Breast epithelium (tissue), 4 donors: ENCODE results near the gene NAV2. TPM values are rescaled to one million over a fixed set of nuclear protein-coding genes. Genes with fewer than 3 reads are reported as not detected.

Experiments used
- DNase-seq, 2 donors: peaks; one replicate each; pipeline ENCODE4 v3.0.0-alpha.2; 2019; ENCODE audit warnings: low spot score in 2 of 2
- H3K27ac ChIP-seq, 2 donors: fragments of 200-600 bp; sonication (generic) in 1 of 2; one replicate each; pipeline ENCODE4 v1.5.1; 2016 to 2019; ENCODE audit warnings: mild to moderate bottlenecking in 1 of 2
- H3K27me3 ChIP-seq, 2 donors: fragments of 200-600 bp; sonication (generic) in 1 of 2; one replicate each; pipeline versions ENCODE4 v1.5.1 to v1.6.0; 2017 to 2019; ENCODE audit warnings: control low read depth in 1 of 2, mild to moderate bottlenecking in 1 of 2
- H3K36me3 ChIP-seq: fragments of 200-600 bp; one replicate; pipeline ENCODE4 v1.5.1; 2019
- H3K4me1 ChIP-seq, 2 donors: fragments of 200-600 bp; sonication (generic); one replicate each; pipeline ENCODE4 v1.5.1; 2016 to 2019; ENCODE audit warnings: control low read depth in 1 of 2
- H3K4me3 ChIP-seq, 3 donors: fragments of 200-600 bp; sonication (generic); 1 replicate in 2 of 3; 2 replicates in 1 of 3; pipeline ENCODE4 v1.5.1; 2016 to 2019; ENCODE audit warnings: mild to moderate bottlenecking in 3 of 3, moderate library complexity in 2 of 3
- H3K9me3 ChIP-seq, 2 donors: fragments of 200-600 bp; sonication (generic) in 1 of 2; one replicate each; pipeline ENCODE4 v1.5.1; 2016 to 2019; ENCODE audit warnings: control low read depth in 1 of 2
- CTCF ChIP-seq, 3 donors: fragments of 450-650 bp; IDR thresholded peaks; one replicate each; pipeline ENCODE4 v1.5.1; 2016 to 2017; ENCODE audit warnings: antibody characterized with exemption in 3 of 3, mild to moderate bottlenecking in 3 of 3, moderate library complexity in 3 of 3
- POLR2A ChIP-seq: fragments of 450-650 bp; IDR thresholded peaks from one replicate; pipeline ENCODE4 v1.6.1; 2016; ENCODE audit warnings: antibody characterized with exemption, mild to moderate bottlenecking, moderate library complexity
- POLR2AphosphoS5 ChIP-seq, 3 donors: sonication (generic); formaldehyde crosslinking; IDR thresholded peaks; one replicate each; pipeline ENCODE4 v1.6.1; 2017; ENCODE audit warnings: antibody characterized with exemption in 3 of 3
- intact Hi-C: fragments of 100-400 bp; cut with DNase I; formaldehyde crosslinking; loops from one replicate; pipeline ENCODE4 v1.15.1; 2023; ENCODE audit warnings: low total_unique reads
- total RNA-seq, 3 donors: library from RNA; depleted of rRNA; stranded (reverse); fragments of >200 nt; gene quantifications; one replicate each; pipeline ENCODE4 v1.1.0, GENCODE V29; 2016

The NAV2 gene
- total RNA-seq, 3 donors from 2014 or later: 28.2 to 61.8 (median 31.4) TPM

DNA sequence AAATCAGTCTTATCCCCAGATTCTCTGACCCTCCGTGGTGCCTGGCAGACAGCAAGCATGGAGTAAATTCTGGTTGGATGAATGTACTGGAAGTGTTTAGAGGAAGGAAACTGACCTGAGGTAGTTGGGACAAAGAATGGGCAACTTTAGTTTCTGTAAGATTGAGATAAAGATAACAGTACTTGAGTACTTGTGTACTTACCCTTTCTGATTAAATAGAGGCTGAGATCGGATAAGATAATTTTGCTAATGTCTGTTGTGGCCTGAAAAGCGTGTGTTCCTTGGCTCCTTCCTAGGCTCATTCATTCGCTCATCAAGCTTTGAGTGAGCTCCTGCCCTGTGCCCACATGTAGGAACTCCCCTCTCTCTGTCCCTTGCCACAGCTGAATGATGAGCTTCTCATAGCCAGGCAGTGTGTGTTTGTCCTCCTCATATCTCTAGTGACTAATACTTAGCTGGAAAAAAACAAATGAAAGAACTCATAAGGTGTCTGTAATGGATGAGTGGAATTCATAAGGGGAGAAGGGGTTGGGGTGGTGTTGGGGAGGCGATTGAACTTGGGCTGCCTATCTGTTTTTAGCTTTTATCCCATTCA lies 329.5 kb downstream of the NAV2 start:
- no peak overlapping the region for H3K27ac ChIP-seq
- no peaks in the 10 kb centered on the region for H3K9me3 ChIP-seq
- TF ChIP-seq POLR2AphosphoS5 (IDR thresholded peaks at IDR 0.05) (no peak), POLR2A (no peak), CTCF (IDR thresholded peaks at IDR 0.05) (no peak)
- intact Hi-C loops: no loop called here
- no peak for DNase-seq
- no peak overlapping the region for H3K4me3 ChIP-seq
- H3K36me3 ChIP-seq: no peaks in the 10 kb centered on the region
- H3K27me3 ChIP-seq: no peaks in the 10 kb centered on the region
- no peaks in the 10 kb centered on the region for H3K4me1 ChIP-seq

DNA sequence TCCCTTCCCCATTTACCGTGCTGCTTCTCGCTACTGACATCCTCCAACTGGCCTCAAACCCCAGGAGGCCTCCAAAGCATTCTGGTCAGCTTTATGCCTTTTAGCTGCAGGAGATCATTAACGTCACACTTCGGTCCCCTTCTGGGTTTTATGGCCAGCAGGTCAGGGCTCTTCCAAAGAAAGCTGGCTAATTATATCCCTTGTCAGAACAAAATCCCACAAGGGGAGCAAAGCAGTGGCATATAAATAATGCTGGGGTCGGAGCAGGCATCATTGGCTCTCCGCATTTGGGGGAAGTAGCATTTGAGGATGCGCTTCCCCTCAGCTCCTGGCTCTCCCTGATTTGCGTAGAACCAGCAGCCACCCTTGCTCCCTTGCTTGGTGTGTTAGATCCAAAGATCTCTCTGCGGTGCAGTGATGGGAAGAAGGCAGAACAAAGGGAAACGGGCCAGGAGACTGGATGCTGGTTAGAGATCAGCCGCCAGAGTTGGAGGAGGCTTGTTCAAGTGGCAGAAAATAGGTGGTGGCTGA lies 330.2 kb downstream of the NAV2 start:
- Histone ChIP-seq H3K9me3 (no peaks in the 10 kb centered on the region), H3K4me1 (no peaks in the 10 kb centered on the region), H3K27ac (no peak overlapping the region), H3K36me3 (no peaks in the 10 kb centered on the region), H3K4me3 (no peak overlapping the region), H3K27me3 (no peaks in the 10 kb centered on the region)
- intact Hi-C loops: no loop called here
- TF ChIP-seq POLR2A: no peak
- no peak for TF ChIP-seq POLR2AphosphoS5 (IDR thresholded peaks at IDR 0.05)
- no peak for TF ChIP-seq CTCF (IDR thresholded peaks at IDR 0.05)
- DNase-seq: no peak

GRCh38 chr11:20043992-20044391 lies 331.4 kb downstream of the NAV2 start:
- no peak for DNase-seq
- no peak for TF ChIP-seq POLR2AphosphoS5 (IDR thresholded peaks at IDR 0.05)
- no peak for TF ChIP-seq POLR2A
- TF ChIP-seq CTCF (IDR thresholded peaks at IDR 0.05): no peak
- H3K27me3 ChIP-seq: no peaks in the 10 kb centered on the region
- H3K36me3 ChIP-seq: no peaks in the 10 kb centered on the region
- H3K9me3 ChIP-seq: no peaks in the 10 kb centered on the region
- peak overlapping the region in 1 of 2 donors; percentile 21 for H3K27ac ChIP-seq
- H3K4me3 ChIP-seq: no peak overlapping the region
- no peaks in the 10 kb centered on the region for H3K4me1 ChIP-seq
- intact Hi-C loops: no loop called here

- peak in 1 of 2 donors; percentile 62 for DNase-seq
- peak overlapping the region; percentile 60 to 65 for H3K27ac ChIP-seq
- no peaks in the 10 kb centered on the region for H3K27me3 ChIP-seq
- no peaks in the 10 kb centered on the region for H3K36me3 ChIP-seq
- H3K9me3 ChIP-seq: no peaks in the 10 kb centered on the region
- H3K4me3 ChIP-seq: no peak overlapping the region
- intact Hi-C loops: no loop called here
- no peaks in the 10 kb centered on the region for H3K4me1 ChIP-seq
- TF ChIP-seq POLR2AphosphoS5 (IDR thresholded peaks at IDR 0.05): no peak
- TF ChIP-seq CTCF (IDR thresholded peaks at IDR 0.05): no peak
- no peak for TF ChIP-seq POLR2A
These were observed 332.6 kb downstream of the NAV2 start for GRCh38 chr11:20045098-20045688.

- Histone ChIP-seq H3K4me1 (no peaks in the 10 kb centered on the region), H3K27ac (no peak overlapping the region), H3K9me3 (no peaks in the 10 kb centered on the region), H3K4me3 (no peak overlapping the region), H3K27me3 (no peaks in the 10 kb centered on the region), H3K36me3 (no peaks in the 10 kb centered on the region)
- intact Hi-C loops: no loop called here
- DNase-seq: no peak
- TF ChIP-seq POLR2A: no peak
- no peak for TF ChIP-seq CTCF (IDR thresholded peaks at IDR 0.05)
- TF ChIP-seq POLR2AphosphoS5 (IDR thresholded peaks at IDR 0.05): no peak
These were observed 333.8 kb downstream of the NAV2 start for GRCh38 chr11:20046416-20046815.
